CD4-positive, CD25-positive, alpha-beta regulatory T cell (primary cell): ENCODE data around the gene LAYN. TPM values are rescaled to one million over a fixed set of nuclear protein-coding genes. Genes with fewer than 3 reads are reported as not detected.
A peak's percentile ranks its signal among the peaks of the same experiment; 100 is the strongest.

Experiments
- ATAC-seq, 2 donors: fragments of 150-1000 bp; cut with Tn5 transposase; one replicate each; pipeline ENCODE4 v1.10.0; 2021; ENCODE audit warnings: low read depth in 2 of 2, moderate number of reproducible peaks in 2 of 2, moderate library complexity in 1 of 2
- DNase-seq, 3 donors: peaks; one replicate each; pipeline versions ENCODE4 v3.0.0 to v3.0.0-alpha.2; 2012 to 2022; ENCODE audit warnings: mixed read lengths in 1 of 3
- H3K27ac ChIP-seq: one replicate; pipeline ENCODE4 v1.7.0; 2013; ENCODE audit warnings: mild to moderate bottlenecking, low read length; ENCODE audit not compliant: insufficient read depth, poor library complexity, severe bottlenecking
- H3K27me3 ChIP-seq: one replicate; pipeline ENCODE4 v1.7.0; 2013; ENCODE audit warnings: low read length; ENCODE audit not compliant: control insufficient read depth, insufficient read depth
- H3K36me3 ChIP-seq: one replicate; pipeline ENCODE4 v1.7.0; 2013; ENCODE audit warnings: mild to moderate bottlenecking, low read length, moderate library complexity; ENCODE audit not compliant: control insufficient read depth, insufficient read depth
- H3K4me1 ChIP-seq: 2 replicates; pipeline ENCODE4 v1.7.0; 2013; ENCODE audit warnings: mild to moderate bottlenecking, low read length; ENCODE audit not compliant: insufficient read depth, control insufficient read depth, poor library complexity, severe bottlenecking
- H3K4me3 ChIP-seq: one replicate; pipeline ENCODE4 v1.7.0; 2013; ENCODE audit warnings: low read depth, mild to moderate bottlenecking, low read length, moderate library complexity
- H3K9me3 ChIP-seq, 2 experiments: 1 replicate in 1 of 2; 2 replicates in 1 of 2; pipeline ENCODE4 v1.7.0; 2013; ENCODE audit warnings: low read length in 2 of 2, mild to moderate bottlenecking in 1 of 2, moderate library complexity in 1 of 2; ENCODE audit not compliant: control insufficient read depth in 2 of 2
- H3K27ac Mint-ChIP-seq, 3 donors: one replicate each; pipeline ENCODE4 v1.8.0; 2020 to 2022; ENCODE audit warnings: mild to moderate bottlenecking in 3 of 3, mixed read lengths in 3 of 3, moderate library complexity in 2 of 3
- H3K27me3 Mint-ChIP-seq: one replicate; pipeline ENCODE4 v1.8.0; 2022; ENCODE audit warnings: mild to moderate bottlenecking, mixed read lengths
- H3K36me3 Mint-ChIP-seq: one replicate; pipeline ENCODE4 v1.8.0; 2020; ENCODE audit warnings: mixed read lengths
- H3K4me1 Mint-ChIP-seq, 4 donors: one replicate each; pipeline ENCODE4 v1.8.0; 2020 to 2022; ENCODE audit warnings: mixed read lengths in 4 of 4, mild to moderate bottlenecking in 1 of 4
- H3K4me3 Mint-ChIP-seq, 4 donors: one replicate each; pipeline ENCODE4 v1.8.0; 2020 to 2022; ENCODE audit warnings: mild to moderate bottlenecking in 4 of 4, mixed read lengths in 4 of 4, moderate library complexity in 3 of 4
- H3K9me3 Mint-ChIP-seq, 7 donors: one replicate each; pipeline ENCODE4 v1.8.0; 2020 to 2022; ENCODE audit warnings: mixed read lengths in 7 of 7, mild to moderate bottlenecking in 3 of 7, moderate library complexity in 2 of 7
- polyA plus RNA-seq, 4 donors: library from polyadenylated mRNA; unstranded; fragments of 300-500 nt; fragmentation: Illumina TruSeq; gene quantifications; one replicate each; pipeline ENCODE4 v1.2.3, GENCODE V29; 2021
- total RNA-seq: library from RNA; stranded (reverse); gene quantifications from one replicate; pipeline ENCODE4 v1.2.3, GENCODE V29; 2022

LAYN gene, protein sequence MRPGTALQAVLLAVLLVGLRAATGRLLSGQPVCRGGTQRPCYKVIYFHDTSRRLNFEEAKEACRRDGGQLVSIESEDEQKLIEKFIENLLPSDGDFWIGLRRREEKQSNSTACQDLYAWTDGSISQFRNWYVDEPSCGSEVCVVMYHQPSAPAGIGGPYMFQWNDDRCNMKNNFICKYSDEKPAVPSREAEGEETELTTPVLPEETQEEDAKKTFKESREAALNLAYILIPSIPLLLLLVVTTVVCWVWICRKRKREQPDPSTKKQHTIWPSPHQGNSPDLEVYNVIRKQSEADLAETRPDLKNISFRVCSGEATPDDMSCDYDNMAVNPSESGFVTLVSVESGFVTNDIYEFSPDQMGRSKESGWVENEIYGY
- 15.8 TPM for total RNA-seq
- polyA plus RNA-seq: 10 to 100 TPM in 2 of 4 donors, 1 to 10 TPM in 2; 6.2 to 17.9 (median 10.1) TPM

DNA sequence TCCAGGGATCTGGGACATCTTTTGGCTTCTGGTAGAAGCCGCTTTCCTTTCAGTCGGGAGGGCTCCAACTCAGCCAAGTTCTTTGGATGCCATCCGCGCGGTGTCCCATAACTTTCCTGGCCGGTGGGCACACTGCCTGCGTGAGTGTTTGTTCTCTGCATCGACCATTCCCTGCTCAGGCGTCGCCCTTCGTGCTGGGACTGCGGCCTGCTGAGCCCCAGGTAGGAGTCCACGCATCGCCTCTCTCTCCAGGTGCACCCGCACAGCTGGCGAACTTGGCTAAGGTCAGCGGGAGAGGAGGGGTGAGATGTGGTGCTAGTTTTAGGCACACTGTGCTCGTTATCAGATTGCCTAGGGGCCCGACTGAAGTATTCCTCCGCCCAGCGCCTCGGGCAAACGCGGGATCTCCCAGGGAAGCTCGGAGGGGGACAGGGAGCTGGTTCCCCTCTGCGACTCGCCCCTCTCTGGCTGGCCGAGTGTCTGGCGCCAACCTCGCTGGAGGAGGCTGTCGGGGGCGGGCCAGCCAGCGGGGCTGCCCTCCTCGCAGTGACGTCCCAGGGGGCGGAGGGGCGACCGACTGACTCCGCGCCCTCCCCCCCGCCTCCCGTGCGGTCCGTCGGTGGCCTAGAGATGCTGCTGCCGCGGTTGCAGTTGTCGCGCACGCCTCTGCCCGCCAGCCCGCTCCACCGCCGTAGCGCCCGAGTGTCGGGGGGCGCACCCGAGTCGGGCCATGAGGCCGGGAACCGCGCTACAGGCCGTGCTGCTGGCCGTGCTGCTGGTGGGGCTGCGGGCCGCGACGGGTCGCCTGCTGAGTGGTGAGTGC is at the start of gene LAYN:
Gene LAYN, plus strand, starts transcription at position 607 of the 823 bp plus-strand sequence. Its CDS starts 124 bp downstream, at position 731.
- Mint-ChIP-seq H3K36me3 (peaks cover 2% of the 10 kb centered on the region), H3K27me3 (peaks cover 19% of the 10 kb centered on the region)
- ATAC-seq: peak; percentile 41 to 54

DNA sequence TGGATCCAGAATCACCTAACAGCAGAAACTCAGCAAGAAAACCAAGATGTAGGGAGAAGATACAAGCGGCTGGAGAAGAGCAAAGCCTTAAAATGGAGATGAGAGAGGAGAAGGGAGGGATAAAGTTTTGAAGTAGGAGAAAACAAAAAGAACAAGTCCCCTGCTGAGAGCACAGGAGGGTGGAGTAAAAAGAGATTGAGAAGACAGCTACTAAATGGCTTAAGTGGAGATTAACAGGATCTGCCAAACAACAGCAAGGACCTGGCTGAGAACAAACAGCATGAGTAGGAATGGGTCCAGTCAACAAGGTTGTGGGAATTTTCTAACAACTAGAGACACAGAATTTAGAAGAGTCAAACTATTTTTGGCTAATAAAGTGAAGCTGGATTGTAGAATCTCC is 46.5 kb upstream of the LAYN start:
- no peak for ATAC-seq
- no peaks in the 10 kb centered on the region for H3K27me3 ChIP-seq
- Mint-ChIP-seq H3K9me3 (peaks cover 0 to 3% (median 0%) of the 10 kb centered on the region in 7 donors), H3K27me3 (peaks cover 40% of the 10 kb centered on the region), H3K36me3 (no peaks in the 10 kb centered on the region), H3K27ac (no peak overlapping the region), H3K4me3 (no peak overlapping the region), H3K4me1 (no peaks in the 10 kb centered on the region)
- H3K4me3 ChIP-seq: no peak overlapping the region
- H3K9me3 ChIP-seq: no peaks in the 10 kb centered on the region
- no peaks in the 10 kb centered on the region for H3K36me3 ChIP-seq
- H3K27ac ChIP-seq: no peak overlapping the region
- no peaks in the 10 kb centered on the region for H3K4me1 ChIP-seq
- no peak for DNase-seq

More for the DNA sequence above, at the start of gene LAYN:
- Histone ChIP-seq H3K4me1 (peaks cover 30% of the 10 kb centered on the region), H3K27ac (peak within 1 kb of the TSS; percentile 73), H3K36me3 (no peaks in the 10 kb centered on the region), H3K4me3 (peak within 1 kb of the TSS; percentile 70), H3K27me3 (peaks cover 2% of the 10 kb centered on the region), H3K9me3 (no peaks in the 10 kb centered on the region)
- peak within 1 kb of the TSS; percentile 75 to 90 (median 87) for H3K27ac Mint-ChIP-seq
- peaks cover 0 to 1% (median 0%) of the 10 kb centered on the region in 7 donors for H3K9me3 Mint-ChIP-seq
- peak; percentile 61 to 81 (median 64) for DNase-seq
- peaks cover 14 to 34% (median 18%) of the 10 kb centered on the region in 4 donors for H3K4me1 Mint-ChIP-seq
- H3K4me3 Mint-ChIP-seq: peak within 1 kb of the TSS; percentile 84 to 93 (median 90)

DNA sequence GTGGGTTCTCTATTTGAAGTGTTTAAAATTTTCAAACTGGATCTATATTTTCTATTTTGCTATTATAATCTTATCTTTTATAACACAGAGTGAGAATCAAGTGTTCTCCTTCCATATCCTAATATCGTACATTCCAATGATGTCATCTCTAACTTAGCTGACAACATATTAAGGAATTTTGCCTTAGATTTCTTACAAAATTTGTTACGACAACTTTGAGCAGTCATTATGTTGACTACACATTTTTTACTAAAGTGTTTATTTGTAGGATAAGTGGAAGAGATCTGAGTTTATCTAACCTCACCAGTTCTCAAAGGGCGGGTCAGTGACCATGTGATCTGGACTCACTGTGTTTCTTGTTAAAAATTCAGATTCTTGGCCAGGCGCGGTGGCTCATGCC is 41.0 kb upstream of the LAYN start:
- no peak for ATAC-seq
- no peaks in the 10 kb centered on the region for H3K4me1 ChIP-seq
- DNase-seq: no peak
- Mint-ChIP-seq H3K27me3 (peaks cover 34% of the 10 kb centered on the region), H3K36me3 (no peaks in the 10 kb centered on the region), H3K4me1 (no peaks in the 10 kb centered on the region), H3K4me3 (no peak overlapping the region), H3K27ac (no peak overlapping the region), H3K9me3 (no peaks in the 10 kb centered on the region)
- no peak overlapping the region for H3K4me3 ChIP-seq
- no peaks in the 10 kb centered on the region for H3K36me3 ChIP-seq
- no peaks in the 10 kb centered on the region for H3K9me3 ChIP-seq
- no peaks in the 10 kb centered on the region for H3K27me3 ChIP-seq
- no peak overlapping the region for H3K27ac ChIP-seq

DNA sequence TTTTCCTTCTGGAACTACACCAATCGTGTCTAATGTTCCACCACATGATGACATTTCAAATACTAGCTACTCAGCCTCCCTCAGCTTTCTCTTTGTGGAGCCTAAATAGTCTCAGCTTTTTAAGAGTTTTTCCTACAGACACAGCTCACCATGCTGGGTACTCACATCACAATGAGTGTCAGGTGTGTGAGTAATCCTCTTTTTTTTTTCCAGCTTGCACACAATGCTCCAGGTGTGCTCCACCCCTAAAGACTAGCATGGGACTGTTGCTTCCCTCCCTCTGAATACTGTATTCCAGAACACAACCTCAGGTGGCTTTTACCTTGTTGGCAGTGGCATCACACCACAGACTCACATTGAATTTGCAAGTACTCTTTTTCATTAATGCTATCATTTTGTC is 40.0 kb upstream of the LAYN start:
- no peak overlapping the region for H3K27ac ChIP-seq
- no peaks in the 10 kb centered on the region for H3K36me3 Mint-ChIP-seq
- H3K27ac Mint-ChIP-seq: no peak overlapping the region
- ATAC-seq (no peak), DNase-seq (no peak)
- peaks cover 0 to 1% (median 0%) of the 10 kb centered on the region in 7 donors for H3K9me3 Mint-ChIP-seq
- H3K4me1 Mint-ChIP-seq: no peaks in the 10 kb centered on the region
- H3K27me3 ChIP-seq: no peaks in the 10 kb centered on the region
- H3K27me3 Mint-ChIP-seq: peaks cover 40% of the 10 kb centered on the region
- no peaks in the 10 kb centered on the region for H3K4me1 ChIP-seq
- no peaks in the 10 kb centered on the region for H3K36me3 ChIP-seq
- no peaks in the 10 kb centered on the region for H3K9me3 ChIP-seq
- no peak overlapping the region for H3K4me3 Mint-ChIP-seq
- H3K4me3 ChIP-seq: no peak overlapping the region

DNA sequence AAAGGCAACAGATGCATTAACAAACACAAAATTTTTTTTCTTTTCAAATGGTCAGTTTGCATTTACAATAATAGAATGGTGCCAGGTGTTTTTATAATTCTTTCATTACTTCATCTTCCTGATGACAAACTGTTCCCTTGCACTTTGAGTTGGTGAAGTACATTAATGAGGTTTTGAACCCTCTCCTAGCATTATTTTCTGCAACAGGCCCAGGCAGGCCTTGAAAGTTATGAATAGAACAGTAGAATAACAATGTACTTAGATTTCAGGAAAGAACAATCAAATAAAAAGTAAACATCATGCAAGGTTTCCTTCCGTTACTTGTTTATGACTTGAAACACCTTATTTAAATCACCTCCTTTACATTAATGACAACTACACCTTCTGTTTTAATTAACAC is 37.9 kb upstream of the LAYN start:
- ATAC-seq (no peak), DNase-seq (no peak)
- peaks cover 43% of the 10 kb centered on the region for H3K27me3 Mint-ChIP-seq
- H3K36me3 Mint-ChIP-seq: no peaks in the 10 kb centered on the region
- no peaks in the 10 kb centered on the region for H3K4me1 ChIP-seq
- H3K36me3 ChIP-seq: no peaks in the 10 kb centered on the region
- H3K27me3 ChIP-seq: no peaks in the 10 kb centered on the region
- no peaks in the 10 kb centered on the region for H3K4me1 Mint-ChIP-seq
- H3K27ac Mint-ChIP-seq: no peak overlapping the region
- no peak overlapping the region for H3K27ac ChIP-seq
- no peaks in the 10 kb centered on the region for H3K9me3 ChIP-seq
- H3K4me3 Mint-ChIP-seq: no peak overlapping the region
- H3K9me3 Mint-ChIP-seq: peaks cover 0 to 1% (median 0%) of the 10 kb centered on the region in 7 donors
- no peak overlapping the region for H3K4me3 ChIP-seq

DNA sequence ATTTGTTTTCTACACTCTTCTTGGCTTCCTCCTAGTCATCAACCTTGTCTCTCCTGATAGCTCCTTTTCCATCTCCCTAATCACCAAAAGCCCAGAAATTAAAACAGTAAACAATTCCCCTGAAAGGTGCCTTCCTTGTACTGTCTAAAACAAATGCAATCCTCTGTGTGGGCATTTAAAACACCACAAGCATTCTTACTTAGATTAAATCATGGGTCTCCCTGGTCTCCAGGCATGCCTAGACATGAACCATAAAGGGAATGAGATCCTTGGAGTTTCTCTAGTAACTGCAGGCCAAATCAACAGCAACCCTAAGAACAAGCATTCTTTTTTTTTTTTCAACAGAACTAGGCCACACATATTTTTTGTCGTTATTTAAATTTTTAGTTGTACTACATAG is 30.2 kb upstream of the LAYN start:
- H3K4me1 Mint-ChIP-seq: peaks cover 4 to 21% (median 8%) of the 10 kb centered on the region in 4 donors
- H3K4me3 Mint-ChIP-seq: peak overlapping the region in 1 of 4 donors; percentile 7
- no peak overlapping the region for H3K4me3 ChIP-seq
- H3K27me3 Mint-ChIP-seq: peaks cover 55% of the 10 kb centered on the region
- ATAC-seq (no peak), DNase-seq (no peak)
- no peaks in the 10 kb centered on the region for H3K9me3 ChIP-seq
- peaks cover 9% of the 10 kb centered on the region for H3K4me1 ChIP-seq
- H3K27ac Mint-ChIP-seq: no peak overlapping the region
- H3K36me3 Mint-ChIP-seq: peaks cover 4% of the 10 kb centered on the region
- peaks cover 0 to 3% (median 0%) of the 10 kb centered on the region in 7 donors for H3K9me3 Mint-ChIP-seq
- no peak overlapping the region for H3K27ac ChIP-seq
- H3K27me3 ChIP-seq: peaks cover 26% of the 10 kb centered on the region
- no peaks in the 10 kb centered on the region for H3K36me3 ChIP-seq

DNA sequence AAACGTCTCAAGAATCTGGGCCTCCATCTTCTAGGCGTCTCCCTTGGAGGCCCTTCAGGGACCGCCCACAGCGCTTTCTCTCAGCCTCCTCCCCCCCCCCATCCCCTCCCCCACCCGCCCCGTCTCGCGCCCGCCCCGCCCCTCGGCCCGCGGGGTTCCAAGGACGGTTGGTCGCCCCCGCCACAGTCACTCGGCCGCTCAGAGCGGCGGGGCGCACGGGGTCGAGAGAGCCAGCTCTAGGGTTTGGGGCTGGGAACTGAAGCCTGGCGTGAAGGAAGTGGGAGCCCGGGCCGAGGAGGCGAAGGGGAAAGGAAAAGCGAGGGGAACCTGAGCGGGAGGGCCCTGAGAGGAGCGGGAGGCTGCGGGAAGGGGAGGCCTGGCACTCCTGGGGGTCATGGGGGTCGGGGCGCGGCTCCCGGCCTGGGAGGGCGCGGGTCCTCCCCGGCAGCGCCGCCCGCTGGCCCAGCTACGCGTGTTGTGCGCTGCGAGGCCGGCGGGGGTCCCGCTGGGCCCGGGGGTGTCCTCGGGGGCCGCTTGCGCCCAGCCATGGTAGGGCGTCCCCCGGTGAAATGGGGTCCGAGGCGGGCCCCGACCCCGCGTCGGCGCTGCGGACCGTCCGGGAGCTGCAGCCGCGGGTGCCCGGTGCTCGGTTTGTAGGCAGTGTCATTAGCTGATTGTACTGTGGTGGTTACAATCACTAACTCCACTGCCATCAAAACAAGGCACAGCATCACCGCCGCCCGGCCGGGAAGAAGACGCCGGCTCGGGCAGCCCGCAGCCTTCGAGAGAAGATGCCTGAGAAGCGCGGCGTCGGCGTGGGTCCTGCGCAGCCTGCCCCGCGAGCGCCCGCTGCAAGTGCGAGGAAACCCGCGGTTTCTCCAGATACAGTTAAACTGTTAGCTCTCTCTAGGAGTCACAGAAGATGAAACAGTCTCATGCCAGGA is 28.0 kb upstream of the LAYN start, which contains the start of gene BTG4:
Gene BTG4, minus strand, starts transcription at position 91 of the 944 bp plus-strand sequence. CDS start 13,610 bp downstream, outside the sequence.
- peaks cover 4% of the 10 kb centered on the region for H3K36me3 Mint-ChIP-seq
- no peak within 1 kb of the TSS for H3K27ac ChIP-seq
- peaks cover 0 to 3% (median 0%) of the 10 kb centered on the region in 7 donors for H3K9me3 Mint-ChIP-seq
- peak within 1 kb of the TSS in 2 of 3 donors; percentile 14 to 25 for H3K27ac Mint-ChIP-seq
- peaks cover 4 to 21% (median 8%) of the 10 kb centered on the region in 4 donors for H3K4me1 Mint-ChIP-seq
- no peaks in the 10 kb centered on the region for H3K36me3 ChIP-seq
- peak within 1 kb of the TSS; percentile 62 for H3K4me3 ChIP-seq
- ATAC-seq: peak; percentile 48 to 68
- peaks cover 46% of the 10 kb centered on the region for H3K27me3 Mint-ChIP-seq
- H3K4me3 Mint-ChIP-seq: peak within 1 kb of the TSS; percentile 79 to 84 (median 80)
- peak; percentile 1 to 46 (median 20) for DNase-seq
- peaks cover 26% of the 10 kb centered on the region for H3K27me3 ChIP-seq
- H3K4me1 ChIP-seq: peaks cover 9% of the 10 kb centered on the region
- no peaks in the 10 kb centered on the region for H3K9me3 ChIP-seq
